ENCODE data around the gene VPS13C. TPM values are rescaled to one million over a fixed set of nuclear protein-coding genes. Genes with fewer than 3 reads are reported as not detected.

VPS13C gene
- total and polyA plus RNA-seq, 2 experiments from 2014 or later = 8.7 to 21.7 TPM

GRCh38 chr15:62088353-62088693 lies 28.1 kb upstream of the VPS13C start:
- no peaks in the 10 kb centered on the region for H4K20me1 ChIP-seq (ENCODE audit: insufficient read depth)
- no peaks in the 10 kb centered on the region for H3K9me3 ChIP-seq (ENCODE audit: low read depth)
- no peaks in the 10 kb centered on the region for H3K27me3 ChIP-seq (replicated peaks; ENCODE audit: insufficient read depth)
- peak overlapping the region; percentile 77; the same call in 1 of the 2 replicates for H2AFZ ChIP-seq
- H3K4me3 ChIP-seq = no peak overlapping the region
- H3K36me3 ChIP-seq (ENCODE audit: low read depth) = no peaks in the 10 kb centered on the region
- no peak for TF ChIP-seq EZH2phosphoT487 (IDR thresholded peaks at IDR 0.05; ENCODE audit: insufficient read depth, low read depth)
- TF ChIP-seq EZH2 (IDR thresholded peaks at IDR 0.05; ENCODE audit: insufficient read depth, poor library complexity, severe bottlenecking) = no peak
- WGBS, 2 experiments (ENCODE audit: low coverage in 1 of 2, low lambda C conversion rate in 2 of 2, missing lambda C conversion rate in 2 of 2) = 29 to 48% methylated on average over 1 of the region's 1 CpG
- H3K9me2 ChIP-seq (ENCODE audit: insufficient read depth) = no peaks in the 10 kb centered on the region
- peaks cover 10% of the 10 kb centered on the region; the same call in 1 of the 2 replicates for H3K4me1 ChIP-seq (ENCODE audit: insufficient read depth)
- H3K4me2 ChIP-seq (ENCODE audit: unreplicated experiment) = no peak overlapping the region
- no peaks in the 10 kb centered on the region for H3F3A ChIP-seq (ENCODE audit: insufficient read depth)
- no peak for DNase-seq
- H3K27ac ChIP-seq = no peak overlapping the region
- H3K79me2 ChIP-seq (ENCODE audit: insufficient read depth) = no peaks in the 10 kb centered on the region
- no peak overlapping the region for H3K9ac ChIP-seq
- in situ Hi-C loops (cut with MboI) = no loop called here

GRCh38 chr15:62087671-62088352 lies 27.6 kb upstream of the VPS13C start:
- Histone ChIP-seq H3F3A (ENCODE audit: insufficient read depth) (no peaks in the 10 kb centered on the region), H4K20me1 (ENCODE audit: insufficient read depth) (no peaks in the 10 kb centered on the region), H3K9ac (no peak overlapping the region), H3K27me3 (replicated peaks; ENCODE audit: insufficient read depth) (no peaks in the 10 kb centered on the region), H3K36me3 (ENCODE audit: low read depth) (no peaks in the 10 kb centered on the region), H3K9me2 (ENCODE audit: insufficient read depth) (no peaks in the 10 kb centered on the region), H2AFZ (peak overlapping the region; percentile 77), H3K4me2 (ENCODE audit: unreplicated experiment) (no peak overlapping the region), H3K4me3 (no peak overlapping the region), H3K9me3 (ENCODE audit: low read depth) (no peaks in the 10 kb centered on the region), H3K4me1 (ENCODE audit: insufficient read depth) (peaks cover 10% of the 10 kb centered on the region; the same call in 1 of the 2 replicates), H3K27ac (no peak overlapping the region), H3K79me2 (ENCODE audit: insufficient read depth) (no peaks in the 10 kb centered on the region)
- in situ Hi-C loops (cut with MboI) = no loop called here
- 29 to 30% methylated on average over 5 of the region's 5 CpGs for WGBS, 2 experiments (ENCODE audit: low coverage in 1 of 2, low lambda C conversion rate in 2 of 2, missing lambda C conversion rate in 2 of 2)
- no peak for TF ChIP-seq EZH2 (IDR thresholded peaks at IDR 0.05; ENCODE audit: insufficient read depth, poor library complexity, severe bottlenecking)
- TF ChIP-seq EZH2phosphoT487 (IDR thresholded peaks at IDR 0.05; ENCODE audit: insufficient read depth, low read depth) = no peak
- peak; percentile 69 for DNase-seq

- H3K27me3 ChIP-seq (replicated peaks; ENCODE audit: insufficient read depth) = no peaks in the 10 kb centered on the region
- H3K27ac ChIP-seq = no peak overlapping the region
- TF ChIP-seq EZH2 (IDR thresholded peaks at IDR 0.05; ENCODE audit: insufficient read depth, poor library complexity, severe bottlenecking) (no peak), EZH2phosphoT487 (IDR thresholded peaks at IDR 0.05; ENCODE audit: insufficient read depth, low read depth) (no peak)
- H3K79me2 ChIP-seq (ENCODE audit: insufficient read depth) = no peaks in the 10 kb centered on the region
- H3K9me3 ChIP-seq (ENCODE audit: low read depth) = no peaks in the 10 kb centered on the region
- in situ Hi-C loops (cut with MboI) = no loop called here
- no peaks in the 10 kb centered on the region for H3F3A ChIP-seq (ENCODE audit: insufficient read depth)
- no peaks in the 10 kb centered on the region for H3K36me3 ChIP-seq (ENCODE audit: low read depth)
- no peak for DNase-seq
- no peak overlapping the region for H3K4me2 ChIP-seq (ENCODE audit: unreplicated experiment)
- H3K4me1 ChIP-seq (ENCODE audit: insufficient read depth) = peaks cover 10% of the 10 kb centered on the region; the same call in 1 of the 2 replicates
- H3K9me2 ChIP-seq (ENCODE audit: insufficient read depth) = no peaks in the 10 kb centered on the region
- no peaks in the 10 kb centered on the region for H4K20me1 ChIP-seq (ENCODE audit: insufficient read depth)
- peak overlapping the region; percentile 29; the same call in 1 of the 2 replicates for H2AFZ ChIP-seq
- 63 to 64% methylated on average over 4 of the region's 4 CpGs for WGBS, 2 experiments (ENCODE audit: low coverage in 1 of 2, low lambda C conversion rate in 2 of 2, missing lambda C conversion rate in 2 of 2)
- no peak overlapping the region for H3K4me3 ChIP-seq
- no peak overlapping the region for H3K9ac ChIP-seq
Observed at GRCh38 chr15:62085740-62086139, 25.5 kb upstream of the VPS13C start.

DNA sequence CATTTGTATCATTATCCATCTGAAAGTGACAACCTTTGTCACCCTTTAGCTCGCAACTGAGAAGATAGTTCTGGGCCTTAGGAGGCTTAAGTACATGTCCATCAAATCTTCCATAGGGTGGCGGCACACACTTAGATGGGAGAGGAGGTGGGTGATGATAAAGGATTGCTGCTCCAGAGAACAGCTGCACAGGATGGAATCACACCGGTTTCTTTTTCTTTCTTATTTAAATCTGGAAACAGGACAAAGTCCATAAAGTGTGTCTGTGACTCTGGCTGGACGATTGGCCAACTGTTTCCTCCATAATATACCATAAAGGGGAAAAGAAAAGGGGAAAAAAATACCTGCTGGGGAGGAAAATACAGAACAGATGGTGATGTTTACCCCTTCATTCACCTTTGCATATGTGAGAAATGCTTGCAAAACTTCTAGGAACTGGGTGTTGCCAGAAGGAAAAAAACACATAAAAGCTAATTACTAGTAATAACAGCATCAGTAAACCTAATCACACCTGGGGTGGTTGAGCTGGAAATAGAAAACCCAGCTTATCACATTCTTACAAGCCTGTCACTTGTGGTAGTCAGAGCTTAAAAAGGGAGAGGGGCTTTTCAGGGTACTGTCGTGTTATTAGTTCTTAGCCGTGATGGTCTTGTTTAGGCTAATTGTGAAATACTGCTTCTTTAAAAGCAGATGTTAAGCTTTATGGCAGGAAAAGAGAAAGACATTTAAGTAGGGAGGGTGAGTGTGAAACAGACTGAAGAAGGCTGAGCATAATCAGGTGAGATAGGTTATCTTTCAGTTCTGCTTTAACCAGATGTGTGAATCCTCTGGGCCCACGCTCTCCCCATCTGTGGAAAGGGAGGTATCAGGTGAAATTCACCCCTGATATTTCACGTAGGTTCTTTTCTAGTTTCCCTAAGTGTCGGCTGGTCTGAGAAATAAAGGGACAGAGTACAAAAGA lies 23.2 kb upstream of the VPS13C start:
- DNase-seq = no peak
- in situ Hi-C loops (cut with MboI) = no loop called here
- H3K9ac ChIP-seq = no peak overlapping the region
- H3K4me1 ChIP-seq (ENCODE audit: insufficient read depth) = peaks cover 10% of the 10 kb centered on the region; the same call in 1 of the 2 replicates
- 68 to 71% methylated on average over 9 of the region's 9 CpGs for WGBS, 2 experiments (ENCODE audit: low coverage in 1 of 2, low lambda C conversion rate in 2 of 2, missing lambda C conversion rate in 2 of 2)
- H3K9me2 ChIP-seq (ENCODE audit: insufficient read depth) = no peaks in the 10 kb centered on the region
- H3K27me3 ChIP-seq (replicated peaks; ENCODE audit: insufficient read depth) = no peaks in the 10 kb centered on the region
- no peak overlapping the region for H3K27ac ChIP-seq
- no peak overlapping the region for H3K4me3 ChIP-seq
- no peak for TF ChIP-seq EZH2 (IDR thresholded peaks at IDR 0.05; ENCODE audit: insufficient read depth, poor library complexity, severe bottlenecking)
- no peak for TF ChIP-seq EZH2phosphoT487 (IDR thresholded peaks at IDR 0.05; ENCODE audit: insufficient read depth, low read depth)
- no peak overlapping the region for H3K4me2 ChIP-seq (ENCODE audit: unreplicated experiment)
- H3F3A ChIP-seq (ENCODE audit: insufficient read depth) = no peaks in the 10 kb centered on the region
- H3K9me3 ChIP-seq (ENCODE audit: low read depth) = no peaks in the 10 kb centered on the region
- H3K36me3 ChIP-seq (ENCODE audit: low read depth) = no peaks in the 10 kb centered on the region
- H2AFZ ChIP-seq = no peak overlapping the region
- no peaks in the 10 kb centered on the region for H4K20me1 ChIP-seq (ENCODE audit: insufficient read depth)
- H3K79me2 ChIP-seq (ENCODE audit: insufficient read depth) = no peaks in the 10 kb centered on the region
